GM10266 (cell line): Measurements from ENCODE around the gene GAGE2A.
"Not testable (repeated sequence)": the region's sequence is repeated elsewhere in the genome, so short reads cannot be mapped to it uniquely, and the experiment has no call there.

Source experiments
- DNase-seq: peaks from one replicate; pipeline ENCODE4 v3.0.0; 2012; ENCODE audit errors: extremely low spot score
- CTCF ChIP-seq: IDR thresholded peaks from 2 replicates; pipeline ENCODE4 v1.5.1; 2012; ENCODE audit warnings: mild to moderate bottlenecking, low read depth; ENCODE audit not compliant: control insufficient read depth, insufficient read depth; ENCODE audit errors: missing control alignments

The GAGE2A gene, protein sequence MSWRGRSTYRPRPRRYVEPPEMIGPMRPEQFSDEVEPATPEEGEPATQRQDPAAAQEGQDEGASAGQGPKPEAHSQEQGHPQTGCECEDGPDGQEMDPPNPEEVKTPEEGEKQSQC

GRCh38 chrX:49589196-49589595 is at the start of gene GAGE2A:
Gene GAGE2A (plus strand): TSS chrX:49589496. CDS start chrX:49590651, 1,155 bp downstream.
- DNase-seq, result not testable (repeated sequence)

DNA sequence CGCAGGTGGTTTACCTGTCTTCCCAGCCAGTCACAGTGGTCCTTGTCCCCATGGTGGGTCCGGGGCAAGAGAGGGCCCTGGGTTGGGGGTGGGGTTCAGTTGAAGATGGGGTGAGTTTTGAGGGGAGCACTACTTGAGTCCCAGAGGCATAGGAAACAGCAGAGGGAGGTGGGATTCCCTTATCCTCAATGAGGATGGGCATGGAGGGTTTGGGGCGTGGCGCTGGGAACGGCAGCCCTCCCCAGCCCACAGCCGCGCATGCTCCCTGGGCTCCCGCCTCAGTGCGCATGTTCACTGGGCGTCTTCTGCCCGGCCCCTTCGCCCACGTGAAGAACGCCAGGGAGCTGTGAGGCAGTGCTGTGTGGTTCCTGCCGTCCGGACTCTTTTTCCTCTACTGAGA is 47.9 kb upstream of the GAGE2A start, which contains the start of gene GAGE12D:
TSS of gene GAGE12D (plus strand) at position 301 of the 400 bp plus-strand sequence. CDS start 1,155 bp downstream, outside the sequence.
- not testable (repeated sequence) for DNase-seq

- not testable (repeated sequence) for DNase-seq
Measured at GRCh38 chrX:49550989-49551388, 38.3 kb upstream of the GAGE2A start, which contains the start of gene GAGE12E. Gene GAGE12E (plus strand): TSS chrX:49551289. CDS start chrX:49552444, 1,155 bp downstream.

GRCh38 chrX:49560542-49560941 is 28.8 kb upstream of the GAGE2A start, which contains the start of gene GAGE12F:
Gene GAGE12F (plus strand): TSS chrX:49560842. CDS start chrX:49561997, 1,155 bp downstream.
- DNase-seq, result not testable (repeated sequence)

DNA sequence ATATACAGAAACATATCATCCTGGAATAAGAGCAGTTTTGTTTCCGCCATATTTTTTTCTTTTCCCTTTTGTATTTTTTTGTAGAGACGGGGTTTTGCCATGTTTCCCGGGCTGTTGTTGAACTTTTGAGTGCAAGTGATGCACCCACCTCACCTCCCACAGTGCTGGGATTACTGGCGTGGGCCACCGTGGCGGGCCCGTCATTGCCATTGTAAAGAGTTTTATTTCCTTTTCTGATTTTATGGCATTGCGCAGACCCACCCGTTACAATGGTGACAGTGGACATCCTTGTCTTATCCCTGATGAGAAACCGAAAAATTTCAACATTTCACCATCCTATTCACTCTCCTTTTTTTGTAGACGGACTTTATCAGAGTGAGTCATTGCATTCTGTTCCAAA is 20.6 kb upstream of the GAGE2A start:
- DNase-seq, result not testable (repeated sequence)

GRCh38 chrX:49569152-49569551 is 20.1 kb upstream of the GAGE2A start:
- not testable (repeated sequence) for DNase-seq

- not testable (repeated sequence) for DNase-seq
Measured at GRCh38 chrX:49570100-49570499, 19.2 kb upstream of the GAGE2A start, which contains the start of gene GAGE12G. Gene GAGE12G (plus strand): TSS chrX:49570400. CDS start chrX:49571555, 1,155 bp downstream.

DNA sequence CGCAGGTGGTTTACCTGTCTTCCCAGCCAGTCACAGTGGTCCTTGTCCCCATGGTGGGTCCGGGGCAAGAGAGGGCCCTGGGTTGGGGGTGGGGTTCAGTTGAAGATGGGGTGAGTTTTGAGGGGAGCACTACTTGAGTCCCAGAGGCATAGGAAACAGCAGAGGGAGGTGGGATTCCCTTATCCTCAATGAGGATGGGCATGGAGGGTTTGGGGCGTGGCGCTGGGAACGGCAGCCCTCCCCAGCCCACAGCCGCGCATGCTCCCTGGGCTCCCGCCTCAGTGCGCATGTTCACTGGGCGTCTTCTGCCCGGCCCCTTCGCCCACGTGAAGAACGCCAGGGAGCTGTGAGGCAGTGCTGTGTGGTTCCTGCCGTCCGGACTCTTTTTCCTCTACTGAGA is 9.6 kb upstream of the GAGE2A start, which contains the start of gene GAGE12H:
TSS of gene GAGE12H (plus strand) at position 301 of the 400 bp plus-strand sequence. CDS start 1,155 bp downstream, outside the sequence.
- not testable (repeated sequence) for DNase-seq

DNA sequence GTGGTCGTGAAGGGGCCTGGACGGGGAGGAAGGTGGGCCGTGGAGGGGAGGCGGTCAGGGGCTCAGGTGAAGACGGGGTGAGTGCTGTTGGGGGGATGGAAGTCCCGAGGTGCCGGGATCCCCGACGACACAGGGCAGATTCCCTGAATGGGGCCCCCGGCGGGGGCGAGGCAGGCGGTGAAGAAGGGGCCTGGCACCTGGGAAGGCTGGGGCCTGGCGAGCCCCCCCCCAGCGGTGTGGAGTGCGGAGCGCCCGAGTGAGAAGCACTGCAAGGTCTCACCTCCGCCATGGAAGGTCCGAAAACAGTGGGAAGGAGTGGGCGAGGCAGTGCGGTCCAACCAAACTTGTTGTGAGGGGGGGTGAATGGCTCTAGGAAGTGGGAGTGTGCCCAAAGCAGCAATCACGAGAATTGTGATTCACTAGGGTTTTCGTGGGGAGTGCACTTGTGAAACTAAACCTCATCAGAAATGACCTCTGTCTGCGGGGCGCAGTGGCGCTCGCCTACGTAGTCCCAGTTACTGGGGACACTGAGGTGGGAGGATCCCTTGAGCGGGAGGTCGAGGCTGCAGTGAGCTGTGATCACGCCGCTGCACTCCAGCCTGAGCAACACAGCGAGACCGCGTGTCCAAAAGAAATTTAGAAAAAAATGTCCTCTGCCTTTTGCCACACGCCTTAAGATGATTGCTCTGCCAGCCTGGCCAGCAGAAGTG is 628 bp downstream of the GAGE2A start:
- DNase-seq, result not testable (repeated sequence)

DNA sequence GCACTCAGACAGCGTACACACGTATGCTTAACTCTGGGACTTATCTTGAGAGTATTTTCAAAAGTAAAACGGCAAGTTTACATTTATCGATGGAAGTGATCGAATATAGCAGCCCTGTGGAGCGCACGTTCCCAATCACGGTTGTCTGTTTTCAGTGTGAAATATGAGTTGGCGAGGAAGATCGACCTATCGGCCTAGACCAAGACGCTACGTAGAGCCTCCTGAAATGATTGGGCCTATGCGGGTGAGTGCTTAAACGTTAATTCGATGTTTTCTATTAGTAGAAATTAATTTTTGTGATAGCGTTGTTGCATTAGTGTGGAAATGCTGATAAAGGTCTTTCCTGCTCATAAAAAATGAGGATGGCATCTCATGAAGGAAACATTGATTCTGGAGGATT is 1.2 kb downstream of the GAGE2A start:
- DNase-seq, result not testable (repeated sequence)

DNA sequence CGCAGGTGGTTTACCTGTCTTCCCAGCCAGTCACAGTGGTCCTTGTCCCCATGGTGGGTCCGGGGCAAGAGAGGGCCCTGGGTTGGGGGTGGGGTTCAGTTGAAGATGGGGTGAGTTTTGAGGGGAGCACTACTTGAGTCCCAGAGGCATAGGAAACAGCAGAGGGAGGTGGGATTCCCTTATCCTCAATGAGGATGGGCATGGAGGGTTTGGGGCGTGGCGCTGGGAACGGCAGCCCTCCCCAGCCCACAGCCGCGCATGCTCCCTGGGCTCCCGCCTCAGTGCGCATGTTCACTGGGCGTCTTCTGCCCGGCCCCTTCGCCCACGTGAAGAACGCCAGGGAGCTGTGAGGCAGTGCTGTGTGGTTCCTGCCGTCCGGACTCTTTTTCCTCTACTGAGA is 9.4 kb downstream of the GAGE2A start, which contains the start of gene GAGE1:
TSS of gene GAGE1 (plus strand) at position 301 of the 400 bp plus-strand sequence. CDS start 1,155 bp downstream, outside the sequence.
- not testable (repeated sequence) for DNase-seq

DNA sequence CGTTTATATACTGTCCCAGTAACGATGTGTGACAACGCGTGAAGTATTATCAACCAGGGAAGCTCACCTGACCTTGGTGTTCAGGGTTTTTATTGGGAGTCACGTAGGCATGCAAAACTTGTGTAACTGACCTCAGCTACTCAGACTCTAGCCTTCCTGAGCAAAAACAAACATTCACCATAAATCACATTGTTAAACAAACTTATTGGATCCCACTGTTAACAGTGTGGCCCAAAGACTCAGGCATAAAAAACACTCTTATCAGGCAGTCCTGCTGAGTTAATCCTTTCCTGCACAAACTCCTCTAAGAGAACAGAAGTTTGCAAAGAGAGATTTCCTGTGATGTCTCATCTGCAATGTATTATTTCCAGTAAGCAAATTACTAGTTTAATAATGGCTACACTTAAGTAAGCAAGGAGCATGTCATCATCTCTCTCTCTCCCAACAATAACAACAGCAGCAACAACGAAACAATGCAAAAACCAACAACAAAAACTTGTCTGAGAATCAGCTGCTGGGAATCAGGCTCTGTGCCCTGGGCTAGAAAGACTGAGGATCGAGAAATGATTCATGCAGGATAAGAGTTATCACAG is 21.5 kb downstream of the GAGE2A start:
- TF ChIP-seq CTCF, result no peak
- no peak for DNase-seq

- no peak for TF ChIP-seq CTCF
- DNase-seq, result no peak
Measured at GRCh38 chrX:49618574-49618973, 29.3 kb downstream of the GAGE2A start.
